Transverse colon (tissue), 4 donors: ENCODE measurements around the gene MTHFS. TPM values are rescaled to one million over a fixed set of nuclear protein-coding genes. Genes with fewer than 3 reads are reported as not detected.

Experiments
- DNase-seq: peaks from one replicate; pipeline ENCODE4 v3.0.0-alpha.2; 2019
- H3K27ac ChIP-seq, 4 donors: fragments of 200-600 bp; sonication (generic); 2 replicates each; pipeline ENCODE4 v1.5.1; 2016 to 2018; ENCODE audit warnings: inconsistent platforms in 4 of 4
- H3K27me3 ChIP-seq: fragments of 200-600 bp; sonication (generic); 2 replicates; pipeline ENCODE4 v1.5.1; 2017; ENCODE audit warnings: inconsistent platforms
- H3K36me3 ChIP-seq, 4 donors: fragments of 200-600 bp; sonication (generic); 2 replicates each; pipeline ENCODE4 v1.5.1; 2017 to 2019; ENCODE audit warnings: inconsistent platforms in 4 of 4
- H3K4me1 ChIP-seq, 4 donors: fragments of 200-600 bp; sonication (generic); 2 replicates each; pipeline ENCODE4 v1.5.1; 2017 to 2020; ENCODE audit warnings: inconsistent platforms in 4 of 4
- H3K4me3 ChIP-seq, 4 donors: fragments of 200-600 bp; sonication (generic); 1 replicate in 1 of 4; 2 replicates in 3 of 4; pipeline versions ENCODE4 v1.5.1 to v1.6.1; 2017 to 2019; ENCODE audit warnings: inconsistent platforms in 4 of 4
- H3K9me3 ChIP-seq, 2 donors: fragments of 200-600 bp; sonication (generic); 2 replicates each; pipeline ENCODE4 v1.5.1; 2017 to 2019; ENCODE audit warnings: inconsistent platforms in 2 of 2
- EP300 ChIP-seq: sonication (generic); formaldehyde crosslinking; IDR thresholded peaks from one replicate; pipeline ENCODE4 v1.6.1; 2017; ENCODE audit warnings: antibody characterized with exemption, low read depth
- POLR2A ChIP-seq: fragments of 450-650 bp; IDR thresholded peaks from one replicate; pipeline ENCODE4 v1.6.1; 2016; ENCODE audit warnings: antibody characterized with exemption, mild to moderate bottlenecking, moderate library complexity
- POLR2AphosphoS5 ChIP-seq, 3 donors: sonication (generic); formaldehyde crosslinking; IDR thresholded peaks; one replicate each; pipeline ENCODE4 v1.6.1; 2016; ENCODE audit warnings: antibody characterized with exemption in 3 of 3
- WGBS, 2 donors: methylation state at CpG; one replicate each; pipeline ENCODE4 v1.1.5; 2018; ENCODE audit warnings: low coverage in 1 of 2; 5-methylcytosine and 5-hydroxymethylcytosine counted together
- in situ Hi-C, 4 donors: fragments of 200-750 bp; cut with MboI; loops; one replicate each; pipeline versions ENCODE4 v1.15.0 to v1.15.1; 2017; ENCODE audit warnings: low sequenced_read_pairs in 3 of 4, low pct_ligation_motif_present in 1 of 4, low pct_unique_long_range_greater_than_20kb in 1 of 4
- intact Hi-C: fragments of 100-400 bp; cut with DNase I; formaldehyde crosslinking; loops from one replicate; pipeline ENCODE4 v1.15.1; 2023; ENCODE audit warnings: low total_unique reads
- total RNA-seq, 4 donors: library from RNA; depleted of rRNA; stranded (reverse); fragments of >200 nt; gene quantifications; one replicate each; pipeline ENCODE4 v1.1.0, GENCODE V29; 2016
- TF ChIP-seq, protein P1 (sequence below), 5 experiments: fragments of 200-600 bp in 3 of 5; fragments of 450-650 bp in 2 of 5; sonication (generic) in 3 of 5; IDR thresholded peaks; 1 replicate in 2 of 5; 2 replicates in 3 of 5; pipeline ENCODE4 v1.5.1; 2016 to 2017; ENCODE audit warnings: antibody characterized with exemption in 5 of 5, inconsistent platforms in 3 of 5, mild to moderate bottlenecking in 2 of 5, moderate library complexity in 1 of 5

MTHFS gene
- total RNA-seq, 4 donors from 2014 or later, result 22.1 to 28.7 (median 26.9) TPM; not detected in 1

DNA sequence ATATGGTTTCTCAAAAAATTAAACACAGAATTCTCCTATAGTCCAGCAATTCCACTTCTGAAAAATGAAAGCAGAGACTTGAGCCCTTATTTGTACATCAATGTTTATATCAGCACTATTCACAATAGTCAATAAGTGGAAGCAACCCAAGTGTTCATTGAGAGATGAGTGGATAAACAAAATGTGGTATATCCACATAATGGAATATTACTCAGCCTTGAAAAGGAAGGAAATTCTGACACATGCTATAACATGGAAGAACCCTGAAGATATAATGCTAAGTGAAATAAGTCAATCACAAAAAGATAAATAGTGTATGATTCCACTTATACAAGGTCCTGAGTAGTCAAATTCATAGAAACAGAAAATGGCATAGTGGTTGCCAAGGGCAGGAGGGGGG lies 76.6 kb downstream of the MTHFS start:
- no peaks in the 10 kb centered on the region for H3K9me3 ChIP-seq
- DNase-seq, result no peak
- no peak overlapping the region for H3K4me3 ChIP-seq
- in situ Hi-C loops (no loop called here), intact Hi-C loops (no loop called here)
- H3K27me3 ChIP-seq, result no peaks in the 10 kb centered on the region
- no peaks in the 10 kb centered on the region for H3K4me1 ChIP-seq
- TF ChIP-seq EP300 (no peak), POLR2AphosphoS5 (IDR thresholded peaks at IDR 0.05) (no peak), POLR2A (no peak)
- TF ChIP-seq, protein P1, sequence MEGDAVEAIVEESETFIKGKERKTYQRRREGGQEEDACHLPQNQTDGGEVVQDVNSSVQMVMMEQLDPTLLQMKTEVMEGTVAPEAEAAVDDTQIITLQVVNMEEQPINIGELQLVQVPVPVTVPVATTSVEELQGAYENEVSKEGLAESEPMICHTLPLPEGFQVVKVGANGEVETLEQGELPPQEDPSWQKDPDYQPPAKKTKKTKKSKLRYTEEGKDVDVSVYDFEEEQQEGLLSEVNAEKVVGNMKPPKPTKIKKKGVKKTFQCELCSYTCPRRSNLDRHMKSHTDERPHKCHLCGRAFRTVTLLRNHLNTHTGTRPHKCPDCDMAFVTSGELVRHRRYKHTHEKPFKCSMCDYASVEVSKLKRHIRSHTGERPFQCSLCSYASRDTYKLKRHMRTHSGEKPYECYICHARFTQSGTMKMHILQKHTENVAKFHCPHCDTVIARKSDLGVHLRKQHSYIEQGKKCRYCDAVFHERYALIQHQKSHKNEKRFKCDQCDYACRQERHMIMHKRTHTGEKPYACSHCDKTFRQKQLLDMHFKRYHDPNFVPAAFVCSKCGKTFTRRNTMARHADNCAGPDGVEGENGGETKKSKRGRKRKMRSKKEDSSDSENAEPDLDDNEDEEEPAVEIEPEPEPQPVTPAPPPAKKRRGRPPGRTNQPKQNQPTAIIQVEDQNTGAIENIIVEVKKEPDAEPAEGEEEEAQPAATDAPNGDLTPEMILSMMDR (IDR thresholded peaks at IDR 0.05), result no peak
- H3K27ac ChIP-seq, result no peak overlapping the region
- no peaks in the 10 kb centered on the region for H3K36me3 ChIP-seq

DNA sequence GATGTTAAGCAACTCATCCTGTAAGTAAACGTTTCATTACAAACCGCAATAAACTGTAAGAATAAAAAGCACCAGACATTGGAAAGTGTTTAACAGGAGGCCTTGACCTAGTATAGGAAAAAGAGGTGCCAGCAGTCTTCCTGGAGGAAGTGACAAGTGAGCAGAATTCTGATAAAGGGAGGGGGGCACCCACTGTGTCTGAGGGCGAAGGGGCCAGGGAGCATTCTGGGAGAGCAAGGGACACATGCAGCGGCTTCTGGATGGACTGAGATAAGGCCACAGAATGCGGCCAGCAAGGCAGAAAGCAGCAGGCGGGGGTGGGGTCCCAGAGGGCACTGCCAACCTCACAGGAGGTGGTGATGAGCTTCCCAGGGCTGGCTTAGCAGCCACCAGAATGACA lies 80.2 kb downstream of the MTHFS start:
- in situ Hi-C loops, result no loop called here
- WGBS, 2 donors, result 31 to 70% methylated on average over 2 to 6 of the region's 6 CpGs

DNA sequence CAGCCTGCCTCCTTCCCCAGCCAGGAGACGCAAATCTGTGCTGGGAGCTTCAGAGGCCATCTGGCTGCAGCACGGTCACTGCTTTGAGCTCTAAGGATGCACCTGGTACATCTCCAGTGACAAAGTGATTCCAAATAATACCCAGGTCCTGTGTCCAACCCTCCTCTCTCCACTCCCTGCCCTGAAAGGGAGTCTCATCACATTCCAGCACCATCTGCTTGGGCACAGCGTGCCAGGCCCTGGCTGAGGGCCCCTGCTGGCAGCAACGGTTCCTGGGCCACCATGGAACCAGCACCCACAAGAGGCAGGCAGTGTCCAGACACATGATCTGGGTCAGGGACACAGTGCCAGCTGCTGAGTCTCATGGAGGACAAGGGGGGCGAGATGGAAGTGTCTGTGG lies 81.3 kb downstream of the MTHFS start:
- TF ChIP-seq, protein P1 (IDR thresholded peaks at IDR 0.05), result no peak
- TF ChIP-seq POLR2A (no peak), POLR2AphosphoS5 (IDR thresholded peaks at IDR 0.05) (no peak), EP300 (no peak)
- H3K27ac ChIP-seq, result no peak overlapping the region
- H3K9me3 ChIP-seq, result no peaks in the 10 kb centered on the region
- no peaks in the 10 kb centered on the region for H3K27me3 ChIP-seq
- H3K4me1 ChIP-seq, result no peaks in the 10 kb centered on the region
- H3K36me3 ChIP-seq, result no peaks in the 10 kb centered on the region
- no peak for DNase-seq
- 84% methylated on average over 5 of the region's 5 CpGs; no CpG with 5 or more reads in 1 of the 2 donors for WGBS, 2 donors
- no peak overlapping the region for H3K4me3 ChIP-seq
- intact Hi-C loops (no loop called here), in situ Hi-C loops (no loop called here)

More for the DNA sequence above, 80.2 kb downstream of the MTHFS start:
- H3K36me3 ChIP-seq, result no peaks in the 10 kb centered on the region
- intact Hi-C loops, result no loop called here
- H3K9me3 ChIP-seq, result no peaks in the 10 kb centered on the region
- no peaks in the 10 kb centered on the region for H3K27me3 ChIP-seq
- no peaks in the 10 kb centered on the region for H3K4me1 ChIP-seq
- no peak overlapping the region for H3K4me3 ChIP-seq
- TF ChIP-seq POLR2A (no peak), POLR2AphosphoS5 (IDR thresholded peaks at IDR 0.05) (no peak), EP300 (no peak)
- TF ChIP-seq, protein P1 (IDR thresholded peaks at IDR 0.05), result no peak
- DNase-seq, result no peak
- H3K27ac ChIP-seq, result no peak overlapping the region

DNA sequence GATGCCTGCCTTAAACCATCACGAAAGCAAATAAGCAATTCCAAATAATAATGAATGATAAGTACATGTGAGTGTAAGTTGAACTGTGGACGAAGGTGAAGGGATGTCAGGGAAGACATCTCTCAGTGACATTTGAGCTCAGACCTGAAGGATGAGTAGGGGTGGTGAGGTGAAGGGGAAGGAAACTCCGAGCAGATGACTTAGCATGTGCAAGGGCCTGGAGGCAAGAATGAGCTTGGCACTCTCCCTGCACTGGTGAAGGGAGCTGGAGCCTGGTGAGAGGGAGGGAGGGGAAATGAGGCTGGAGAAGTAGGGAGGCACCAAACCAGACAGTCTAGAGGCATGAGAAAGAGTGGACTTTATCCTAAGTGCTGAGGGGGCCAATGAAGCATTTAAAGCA lies 84.3 kb downstream of the MTHFS start:
- TF ChIP-seq, protein P1 (IDR thresholded peaks at IDR 0.05), result no peak
- TF ChIP-seq POLR2AphosphoS5 (IDR thresholded peaks at IDR 0.05) (no peak), POLR2A (no peak), EP300 (no peak)
- H3K4me1 ChIP-seq, result no peaks in the 10 kb centered on the region
- no peaks in the 10 kb centered on the region for H3K9me3 ChIP-seq
- in situ Hi-C loops, result no loop called here
- no peak overlapping the region for H3K27ac ChIP-seq
- WGBS, 2 donors, result 51 to 77% methylated on average over 3 of the region's 3 CpGs
- H3K27me3 ChIP-seq, result no peaks in the 10 kb centered on the region
- H3K36me3 ChIP-seq, result no peaks in the 10 kb centered on the region
- no peak overlapping the region for H3K4me3 ChIP-seq
- no peak for DNase-seq
- intact Hi-C loops, result no loop called here
